Measurements from ENCODE around the gene EXOC6B. TPM values are rescaled to one million over a fixed set of nuclear protein-coding genes. Genes with fewer than 3 reads are reported as not detected.

Gene EXOC6B
- total RNA-seq, 4 donors from 2014 or later, result 54.9 to 93.7 (median 64.6) TPM

DNA sequence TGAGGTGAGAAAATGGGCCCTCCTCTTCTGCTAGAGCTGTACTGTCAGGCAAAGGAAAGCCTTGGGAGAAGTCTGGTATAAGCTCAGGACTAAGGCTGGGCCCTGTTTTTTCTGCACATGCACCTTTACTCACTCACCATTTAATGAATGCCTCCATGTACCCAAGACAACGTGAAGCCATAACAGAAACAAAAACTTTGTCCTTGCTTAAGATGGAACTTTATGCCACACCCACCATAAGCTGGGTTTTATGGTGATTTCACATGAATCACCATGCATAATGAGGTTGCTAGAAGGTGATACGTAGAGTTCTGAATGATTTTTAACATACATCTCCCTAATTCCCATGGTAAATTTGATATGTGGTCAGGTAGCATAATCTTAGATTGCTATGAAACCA lies 614.5 kb downstream of the EXOC6B start:
- peak overlapping the region in 2 of 4 donors; percentile 59 to 70 for H3K27ac ChIP-seq
- DNase-seq, result no peak

DNA sequence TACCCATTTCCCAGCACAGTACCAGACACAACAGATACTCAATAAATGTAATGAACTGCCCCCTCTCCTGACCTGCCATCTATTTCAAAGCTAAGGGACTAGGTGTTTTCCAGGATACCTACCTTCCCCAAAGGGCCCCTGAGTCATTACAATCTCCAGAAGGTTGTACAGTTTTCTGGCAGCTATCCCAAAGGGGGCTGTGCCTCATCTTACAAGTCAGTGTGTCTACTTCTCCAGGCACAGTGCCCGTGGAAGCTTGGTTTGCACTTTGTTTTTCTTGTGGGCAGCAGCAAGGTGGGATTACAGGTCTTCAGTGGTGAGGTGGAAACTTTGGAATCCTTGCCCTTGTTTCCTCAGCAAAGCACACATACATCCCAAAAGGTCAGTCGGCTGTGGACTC lies 615.4 kb downstream of the EXOC6B start:
- no peaks in the 10 kb centered on the region for H3K36me3 ChIP-seq
- DNase-seq, result no peak

More for the DNA sequence above, 614.5 kb downstream of the EXOC6B start:
- Histone ChIP-seq H3K9me3 (no peaks in the 10 kb centered on the region), H3K4me3 (no peak overlapping the region), H3K27me3 (no peaks in the 10 kb centered on the region), H3K4me1 (peaks cover 0 to 25% (median 0%) of the 10 kb centered on the region in 4 donors), H3K36me3 (no peaks in the 10 kb centered on the region)
- TF ChIP-seq, protein P1, sequence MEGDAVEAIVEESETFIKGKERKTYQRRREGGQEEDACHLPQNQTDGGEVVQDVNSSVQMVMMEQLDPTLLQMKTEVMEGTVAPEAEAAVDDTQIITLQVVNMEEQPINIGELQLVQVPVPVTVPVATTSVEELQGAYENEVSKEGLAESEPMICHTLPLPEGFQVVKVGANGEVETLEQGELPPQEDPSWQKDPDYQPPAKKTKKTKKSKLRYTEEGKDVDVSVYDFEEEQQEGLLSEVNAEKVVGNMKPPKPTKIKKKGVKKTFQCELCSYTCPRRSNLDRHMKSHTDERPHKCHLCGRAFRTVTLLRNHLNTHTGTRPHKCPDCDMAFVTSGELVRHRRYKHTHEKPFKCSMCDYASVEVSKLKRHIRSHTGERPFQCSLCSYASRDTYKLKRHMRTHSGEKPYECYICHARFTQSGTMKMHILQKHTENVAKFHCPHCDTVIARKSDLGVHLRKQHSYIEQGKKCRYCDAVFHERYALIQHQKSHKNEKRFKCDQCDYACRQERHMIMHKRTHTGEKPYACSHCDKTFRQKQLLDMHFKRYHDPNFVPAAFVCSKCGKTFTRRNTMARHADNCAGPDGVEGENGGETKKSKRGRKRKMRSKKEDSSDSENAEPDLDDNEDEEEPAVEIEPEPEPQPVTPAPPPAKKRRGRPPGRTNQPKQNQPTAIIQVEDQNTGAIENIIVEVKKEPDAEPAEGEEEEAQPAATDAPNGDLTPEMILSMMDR (IDR thresholded peaks at IDR 0.05), result no peak
- no peak for TF ChIP-seq POLR2A (IDR thresholded peaks at IDR 0.05)

GRCh38 chr2:72208225-72208624 lies 617.6 kb downstream of the EXOC6B start:
- no peak for DNase-seq
- Histone ChIP-seq H3K4me3 (no peak overlapping the region), H3K9me3 (no peaks in the 10 kb centered on the region), H3K36me3 (no peaks in the 10 kb centered on the region), H3K27me3 (no peaks in the 10 kb centered on the region), H3K27ac (no peak overlapping the region), H3K4me1 (peaks cover 0 to 56% (median 4%) of the 10 kb centered on the region in 4 donors)
- TF ChIP-seq, protein P1 (IDR thresholded peaks at IDR 0.05), result no peak
- TF ChIP-seq POLR2A (IDR thresholded peaks at IDR 0.05), result no peak

More for the DNA sequence above, 615.4 kb downstream of the EXOC6B start:
- Histone ChIP-seq H3K4me3 (no peak overlapping the region), H3K9me3 (no peaks in the 10 kb centered on the region), H3K4me1 (peaks cover 0 to 33% (median 1%) of the 10 kb centered on the region in 4 donors), H3K27me3 (no peaks in the 10 kb centered on the region), H3K27ac (peak overlapping the region in 1 of 4 donors; percentile 70)
- TF ChIP-seq, protein P1 (IDR thresholded peaks at IDR 0.05), result no peak
- TF ChIP-seq POLR2A (IDR thresholded peaks at IDR 0.05), result no peak

GRCh38 chr2:72207334-72207733 lies 618.5 kb downstream of the EXOC6B start:
- TF ChIP-seq POLR2A (IDR thresholded peaks at IDR 0.05), result no peak
- TF ChIP-seq, protein P1 (IDR thresholded peaks at IDR 0.05), result no peak
- peaks cover 0 to 50% (median 4%) of the 10 kb centered on the region in 4 donors for H3K4me1 ChIP-seq
- no peak for DNase-seq
- H3K4me3 ChIP-seq, result no peak overlapping the region
- H3K27ac ChIP-seq, result no peak overlapping the region
- H3K27me3 ChIP-seq, result no peaks in the 10 kb centered on the region
- no peaks in the 10 kb centered on the region for H3K36me3 ChIP-seq
- H3K9me3 ChIP-seq, result no peaks in the 10 kb centered on the region

- H3K27me3 ChIP-seq, result no peaks in the 10 kb centered on the region
- H3K27ac ChIP-seq, result peak overlapping the region in 3 of 4 donors; percentile 21 to 69 (median 68)
- no peak overlapping the region for H3K4me3 ChIP-seq
- TF ChIP-seq, protein P1 (IDR thresholded peaks at IDR 0.05), result no peak
- TF ChIP-seq POLR2A (IDR thresholded peaks at IDR 0.05), result no peak
- DNase-seq, result peak in 2 of 3 donors; percentile 52 to 71
- no peaks in the 10 kb centered on the region for H3K36me3 ChIP-seq
- no peaks in the 10 kb centered on the region for H3K9me3 ChIP-seq
- peaks cover 0 to 36% (median 4%) of the 10 kb centered on the region in 4 donors for H3K4me1 ChIP-seq
These were observed 620.3 kb downstream of the EXOC6B start for GRCh38 chr2:72205504-72205881.
